ENCODE measurements around the gene MAX.

Gene MAX

DNA sequence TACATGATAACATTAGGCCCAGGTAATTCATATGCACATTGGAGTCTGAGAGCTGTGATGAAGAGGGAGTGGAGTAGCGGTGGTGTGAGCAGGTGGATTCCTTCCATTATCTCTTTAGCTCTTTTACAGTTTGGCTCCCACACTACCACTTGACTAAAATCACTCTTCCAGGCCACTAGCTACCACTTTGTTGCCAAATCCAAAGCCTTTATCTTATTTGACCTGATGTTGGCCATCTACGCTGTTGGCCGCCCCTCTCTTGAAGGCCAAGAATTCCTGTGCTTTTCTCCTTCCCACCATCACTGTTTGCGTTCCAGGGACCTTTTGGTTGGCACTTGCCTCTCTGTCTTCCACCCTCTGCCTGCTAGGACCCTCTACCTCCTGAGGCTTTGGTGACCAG, 4.0 kb upstream of the MAX start:
- H3K9me3 ChIP-seq (ENCODE audit: control insufficient read depth in 5 of 5, low read length in 5 of 5): no peaks in the 10 kb centered on the region
- no peaks in the 10 kb centered on the region for H3K36me3 ChIP-seq (ENCODE audit: control insufficient read depth in 5 of 5, insufficient read depth in 5 of 5, low read length in 5 of 5)
- no peak overlapping the region for H3K27ac ChIP-seq (ENCODE audit: low read depth, low read length)
- H3K9ac ChIP-seq (ENCODE audit: low read length in 5 of 5): no peak overlapping the region
- no peak overlapping the region for H3K4me3 ChIP-seq (ENCODE audit: low read depth in 1 of 5, low read length in 5 of 5)
- peaks cover 5 to 14% (median 7%) of the 10 kb centered on the region in 5 donors for H3K4me1 ChIP-seq (ENCODE audit: control insufficient read depth in 5 of 5, insufficient read depth in 5 of 5, low read length in 5 of 5)
- no peaks in the 10 kb centered on the region for H3K27me3 ChIP-seq (ENCODE audit: control insufficient read depth in 5 of 5, insufficient read depth in 4 of 5, low read length in 5 of 5)

DNA sequence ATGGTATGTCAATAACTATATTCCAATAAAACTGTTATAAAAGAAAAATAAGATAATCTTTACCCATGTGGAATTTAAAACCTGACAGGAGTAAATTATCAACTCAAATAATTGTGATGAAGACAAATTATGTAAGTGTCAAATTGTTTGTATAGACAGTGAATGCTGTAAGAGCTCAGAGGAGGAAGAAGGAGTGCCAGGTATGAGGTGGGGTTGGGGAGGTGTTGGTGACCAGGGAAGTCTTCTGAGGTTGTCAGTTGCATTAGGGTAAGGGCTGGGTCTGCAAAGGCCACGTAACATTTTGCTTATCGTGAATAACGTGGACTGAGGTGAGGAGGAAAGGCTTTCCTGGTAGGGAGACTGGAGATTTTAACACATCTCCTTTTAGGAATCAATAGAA, 2.5 kb upstream of the MAX start:
- Histone ChIP-seq H3K27me3 (ENCODE audit: control insufficient read depth in 5 of 5, insufficient read depth in 4 of 5, low read length in 5 of 5) (no peaks in the 10 kb centered on the region), H3K9me3 (ENCODE audit: control insufficient read depth in 5 of 5, low read length in 5 of 5) (no peaks in the 10 kb centered on the region)

DNA sequence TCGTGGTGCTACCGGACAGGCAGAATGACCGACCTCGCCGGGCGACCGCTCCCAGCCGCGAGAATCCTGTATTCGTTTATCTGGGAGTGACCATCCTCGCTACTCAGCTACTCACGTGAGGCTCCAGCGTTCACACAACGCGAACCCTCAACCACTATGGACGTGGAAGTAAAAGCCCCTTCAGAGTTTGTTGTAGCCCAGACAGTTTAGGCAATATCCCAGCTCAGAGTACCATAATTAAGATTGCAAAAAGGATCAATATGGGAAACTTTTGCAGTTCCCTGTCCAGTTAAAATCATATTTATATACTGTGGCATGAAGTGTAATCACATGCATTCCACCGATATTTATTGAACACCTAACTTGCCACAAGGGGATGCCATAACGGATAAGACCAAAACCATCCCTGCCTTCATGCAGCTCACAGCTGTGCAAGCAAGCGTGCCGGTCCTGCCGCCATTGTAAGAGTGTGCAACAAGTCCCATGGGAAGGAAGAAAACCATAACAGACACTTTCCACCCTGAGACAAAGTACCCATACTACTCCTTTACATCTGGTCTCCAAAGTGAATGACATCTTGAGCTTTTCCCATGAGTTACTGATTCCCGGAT, 938 bp upstream of the MAX start:
- H3K27ac ChIP-seq (ENCODE audit: low read depth, low read length): peak overlapping the region; percentile 60

More for the DNA sequence above, 2.5 kb upstream of the MAX start:
- Histone ChIP-seq H3K9ac (ENCODE audit: low read length in 5 of 5) (no peak overlapping the region), H3K4me1 (ENCODE audit: control insufficient read depth in 5 of 5, insufficient read depth in 5 of 5, low read length in 5 of 5) (peaks cover 9 to 24% (median 17%) of the 10 kb centered on the region in 5 donors), H3K27ac (ENCODE audit: low read depth, low read length) (no peak overlapping the region), H3K36me3 (ENCODE audit: control insufficient read depth in 5 of 5, insufficient read depth in 5 of 5, low read length in 5 of 5) (no peaks in the 10 kb centered on the region), H3K4me3 (ENCODE audit: low read depth in 1 of 5, low read length in 5 of 5) (no peak overlapping the region)

DNA sequence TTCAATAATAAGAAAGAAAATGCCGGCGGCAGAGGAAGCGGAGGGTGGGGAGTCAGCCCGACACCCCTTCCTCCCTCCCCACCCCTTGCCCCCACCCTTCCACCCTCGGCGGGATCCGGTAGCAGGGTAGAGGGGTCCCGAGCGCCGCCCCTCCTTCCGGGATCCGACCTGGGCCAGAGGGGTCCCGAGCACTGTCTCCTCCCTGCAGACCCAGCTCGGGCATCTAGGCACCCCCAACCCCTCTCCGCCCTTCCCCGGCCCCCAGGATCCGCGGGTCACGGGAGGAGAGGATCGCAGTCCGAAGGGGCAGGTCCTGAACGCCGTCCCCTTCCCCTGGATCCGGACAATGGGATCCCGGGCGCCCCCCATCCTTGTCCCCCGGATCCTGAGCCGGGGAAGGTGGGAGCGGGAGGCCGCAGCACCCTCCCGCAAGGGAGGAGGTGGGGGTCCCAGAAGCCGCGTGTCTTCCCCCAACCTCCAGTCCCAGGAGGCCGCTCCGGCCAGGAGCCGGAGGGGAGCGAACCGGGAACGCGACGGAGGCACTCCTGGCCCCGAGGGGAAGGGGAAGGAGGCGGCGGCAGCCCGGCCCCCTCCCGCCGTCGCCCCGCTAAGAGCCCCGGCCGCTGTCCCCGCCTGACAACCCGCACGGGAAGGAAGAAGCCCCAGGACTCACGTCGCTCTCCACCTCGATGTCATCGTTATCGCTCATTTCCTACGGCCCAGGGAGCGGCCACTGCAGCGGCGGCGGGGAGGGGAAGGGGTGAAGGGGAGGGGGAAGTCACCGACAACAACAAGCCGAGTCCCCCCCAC, 481 bp downstream of the MAX start:
- Histone ChIP-seq H3K4me3 (ENCODE audit: low read depth in 1 of 5, low read length in 5 of 5) (peak overlapping the region; percentile 64 to 89 (median 85)), H3K36me3 (ENCODE audit: control insufficient read depth in 5 of 5, insufficient read depth in 5 of 5, low read length in 5 of 5) (peaks cover 0 to under 1% (median 0%) of the 10 kb centered on the region in 5 donors), H3K4me1 (ENCODE audit: control insufficient read depth in 5 of 5, insufficient read depth in 5 of 5, low read length in 5 of 5) (peaks cover 16 to 45% (median 41%) of the 10 kb centered on the region in 5 donors), H3K9me3 (ENCODE audit: control insufficient read depth in 5 of 5, low read length in 5 of 5) (no peaks in the 10 kb centered on the region), H3K27me3 (ENCODE audit: control insufficient read depth in 5 of 5, insufficient read depth in 4 of 5, low read length in 5 of 5) (no peaks in the 10 kb centered on the region), H3K9ac (ENCODE audit: low read length in 5 of 5) (peak overlapping the region; percentile 16 to 96 (median 94)), H3K27ac (ENCODE audit: low read depth, low read length) (peak overlapping the region; percentile 86)

More for the DNA sequence above, 938 bp upstream of the MAX start:
- Histone ChIP-seq H3K4me1 (ENCODE audit: control insufficient read depth in 5 of 5, insufficient read depth in 5 of 5, low read length in 5 of 5) (peaks cover 10 to 31% (median 29%) of the 10 kb centered on the region in 5 donors), H3K9me3 (ENCODE audit: control insufficient read depth in 5 of 5, low read length in 5 of 5) (no peaks in the 10 kb centered on the region), H3K36me3 (ENCODE audit: control insufficient read depth in 5 of 5, insufficient read depth in 5 of 5, low read length in 5 of 5) (no peaks in the 10 kb centered on the region), H3K9ac (ENCODE audit: low read length in 5 of 5) (peak overlapping the region; percentile 48 to 78 (median 74)), H3K27me3 (ENCODE audit: control insufficient read depth in 5 of 5, insufficient read depth in 4 of 5, low read length in 5 of 5) (no peaks in the 10 kb centered on the region), H3K4me3 (ENCODE audit: low read depth in 1 of 5, low read length in 5 of 5) (peak overlapping the region; percentile 77 to 85 (median 84))

DNA sequence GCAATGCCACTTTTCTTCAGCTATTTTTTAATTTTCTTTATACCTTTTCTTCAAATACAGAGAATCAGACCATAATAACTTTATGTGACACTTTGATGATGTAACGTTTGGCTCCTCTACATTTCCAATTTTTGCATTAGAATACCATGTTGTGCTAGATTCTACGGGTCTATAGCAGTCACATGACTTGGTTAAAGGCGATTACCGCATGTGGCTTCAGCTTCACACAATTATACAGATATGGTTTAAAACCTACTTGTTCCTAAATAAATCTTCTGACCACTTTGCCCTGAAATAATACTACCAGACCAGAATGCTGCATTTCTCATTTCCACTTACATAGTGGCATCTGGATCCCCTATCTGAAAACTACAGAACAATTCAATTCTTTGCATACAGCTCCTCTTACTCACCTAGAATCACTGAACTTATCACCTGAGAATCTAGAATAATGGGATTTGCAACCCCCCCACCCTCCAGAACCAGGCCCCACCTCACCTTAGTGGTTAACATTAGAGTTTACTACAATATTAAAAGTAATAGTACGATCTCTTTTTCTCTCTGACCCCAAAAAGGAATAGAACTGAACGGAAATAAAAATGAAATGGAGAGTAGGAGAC, 1.3 kb downstream of the MAX start:
- peak overlapping the region; percentile 55 to 89 (median 85) for H3K4me3 ChIP-seq (ENCODE audit: low read depth in 1 of 5, low read length in 5 of 5)
- H3K36me3 ChIP-seq (ENCODE audit: control insufficient read depth in 5 of 5, insufficient read depth in 5 of 5, low read length in 5 of 5): peaks cover 0 to 3% (median 0%) of the 10 kb centered on the region in 5 donors
- H3K9ac ChIP-seq (ENCODE audit: low read length in 5 of 5): peak overlapping the region; percentile 21 to 74 (median 66)
- peak overlapping the region; percentile 86 for H3K27ac ChIP-seq (ENCODE audit: low read depth, low read length)
- no peaks in the 10 kb centered on the region for H3K27me3 ChIP-seq (ENCODE audit: control insufficient read depth in 5 of 5, insufficient read depth in 4 of 5, low read length in 5 of 5)
- peaks cover 16 to 53% (median 49%) of the 10 kb centered on the region in 5 donors for H3K4me1 ChIP-seq (ENCODE audit: control insufficient read depth in 5 of 5, insufficient read depth in 5 of 5, low read length in 5 of 5)
- H3K9me3 ChIP-seq (ENCODE audit: control insufficient read depth in 5 of 5, low read length in 5 of 5): no peaks in the 10 kb centered on the region

DNA sequence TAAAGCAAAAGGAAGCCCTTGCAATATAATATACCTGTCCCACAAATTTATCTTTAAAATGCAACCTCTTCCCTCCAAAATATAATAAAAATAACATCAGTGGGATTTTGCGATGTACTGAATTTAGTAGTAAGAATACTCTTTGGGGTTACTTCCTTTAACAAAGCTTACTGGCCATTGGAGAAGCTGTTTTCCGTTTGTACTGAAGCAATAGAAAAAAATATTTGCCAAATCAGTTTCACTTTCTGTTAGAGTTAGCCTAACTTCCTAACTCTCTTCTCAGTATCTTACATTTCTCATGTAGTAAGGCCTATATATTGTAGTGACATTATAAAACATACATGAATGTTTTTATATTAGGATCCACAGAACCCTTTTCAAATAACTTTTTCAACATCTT, 3.7 kb downstream of the MAX start:
- Histone ChIP-seq H3K36me3 (ENCODE audit: control insufficient read depth in 5 of 5, insufficient read depth in 5 of 5, low read length in 5 of 5) (peaks cover 3 to 10% (median 8%) of the 10 kb centered on the region in 5 donors), H3K4me3 (ENCODE audit: low read depth in 1 of 5, low read length in 5 of 5) (peak overlapping the region in 4 of 5 donors; percentile 12 to 28 (median 25)), H3K27me3 (ENCODE audit: control insufficient read depth in 5 of 5, insufficient read depth in 4 of 5, low read length in 5 of 5) (no peaks in the 10 kb centered on the region), H3K9ac (ENCODE audit: low read length in 5 of 5) (peak overlapping the region in 3 of 5 donors; percentile 35 to 44 (median 41)), H3K4me1 (ENCODE audit: control insufficient read depth in 5 of 5, insufficient read depth in 5 of 5, low read length in 5 of 5) (peaks cover 16 to 64% (median 58%) of the 10 kb centered on the region in 5 donors), H3K9me3 (ENCODE audit: control insufficient read depth in 5 of 5, low read length in 5 of 5) (no peaks in the 10 kb centered on the region), H3K27ac (ENCODE audit: low read depth, low read length) (peak overlapping the region; percentile 38)

DNA sequence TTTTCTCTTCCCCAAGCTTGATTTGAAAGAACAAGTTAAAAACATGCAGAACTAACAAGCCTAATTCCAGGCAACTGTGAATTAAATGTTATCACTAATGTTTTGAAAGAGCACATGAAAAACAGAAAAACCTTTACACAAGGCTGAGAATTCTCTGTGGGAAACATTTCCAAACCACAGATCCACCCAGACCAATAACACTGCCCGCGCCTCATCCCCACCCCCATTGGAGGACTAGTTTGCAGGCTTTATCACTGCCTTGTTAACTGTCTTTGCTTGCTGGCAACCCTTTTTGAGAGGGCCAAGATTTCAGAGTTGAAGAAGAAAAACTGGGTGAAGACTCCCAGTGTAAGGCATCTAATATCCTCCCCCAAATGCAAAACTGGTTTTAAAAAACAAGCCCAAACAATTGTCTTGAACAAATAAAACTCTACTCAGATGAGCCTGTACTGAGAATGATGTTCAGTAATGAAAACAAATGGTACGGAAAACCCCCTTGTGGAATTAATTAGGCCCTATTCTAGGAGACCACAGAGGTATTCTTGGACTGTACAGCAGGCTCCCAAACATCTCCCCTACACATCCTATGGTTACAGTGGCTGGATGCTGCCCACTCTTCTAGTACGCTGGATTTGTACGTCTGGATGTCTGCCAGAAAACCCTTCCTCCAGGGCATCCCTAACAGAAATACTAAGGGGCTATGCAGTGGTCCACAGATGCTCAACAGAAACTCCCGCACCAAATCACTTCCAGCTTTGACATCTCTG, 5.8 kb downstream of the MAX start:
- Histone ChIP-seq H3K9me3 (ENCODE audit: control insufficient read depth in 5 of 5, low read length in 5 of 5) (no peaks in the 10 kb centered on the region), H3K4me3 (ENCODE audit: low read depth in 1 of 5, low read length in 5 of 5) (no peak overlapping the region), H3K27me3 (ENCODE audit: control insufficient read depth in 5 of 5, insufficient read depth in 4 of 5, low read length in 5 of 5) (no peaks in the 10 kb centered on the region), H3K36me3 (ENCODE audit: control insufficient read depth in 5 of 5, insufficient read depth in 5 of 5, low read length in 5 of 5) (peaks cover 24 to 30% (median 28%) of the 10 kb centered on the region in 5 donors), H3K4me1 (ENCODE audit: control insufficient read depth in 5 of 5, insufficient read depth in 5 of 5, low read length in 5 of 5) (peaks cover 12 to 59% (median 51%) of the 10 kb centered on the region in 5 donors), H3K27ac (ENCODE audit: low read depth, low read length) (peak overlapping the region; percentile 49), H3K9ac (ENCODE audit: low read length in 5 of 5) (no peak overlapping the region)

DNA sequence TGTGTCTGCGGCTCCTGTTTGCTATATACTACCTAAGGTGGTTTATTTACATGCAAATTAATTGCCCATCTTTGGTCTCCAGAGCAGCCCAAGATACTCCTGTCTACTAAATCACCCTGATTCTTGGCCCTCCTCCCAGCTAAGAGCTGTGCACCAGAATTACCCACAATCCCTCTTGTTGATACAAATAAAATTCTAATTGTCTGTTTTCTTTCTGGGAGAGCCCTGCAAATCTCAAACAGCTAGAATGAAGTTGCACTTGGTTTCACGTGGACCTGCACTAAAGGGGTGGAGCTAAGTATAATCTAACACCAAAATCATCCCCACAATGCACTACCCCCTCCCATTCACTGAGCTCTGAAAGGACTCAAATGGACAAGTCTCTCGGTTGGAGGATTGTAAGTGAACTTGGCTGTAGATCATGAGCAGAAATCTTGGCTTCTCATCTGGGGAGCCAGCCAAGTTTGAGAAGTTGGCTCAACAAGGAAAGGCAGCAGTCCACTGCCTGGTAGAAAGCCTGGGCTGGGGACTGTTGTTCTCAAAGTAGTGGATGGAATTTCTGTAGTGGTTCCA, 6.6 kb downstream of the MAX start:
- Histone ChIP-seq H3K27ac (ENCODE audit: low read depth, low read length) (peak overlapping the region; percentile 49), H3K9me3 (ENCODE audit: control insufficient read depth in 5 of 5, low read length in 5 of 5) (no peaks in the 10 kb centered on the region), H3K27me3 (ENCODE audit: control insufficient read depth in 5 of 5, insufficient read depth in 4 of 5, low read length in 5 of 5) (no peaks in the 10 kb centered on the region), H3K4me1 (ENCODE audit: control insufficient read depth in 5 of 5, insufficient read depth in 5 of 5, low read length in 5 of 5) (peaks cover 9 to 57% (median 44%) of the 10 kb centered on the region in 5 donors), H3K36me3 (ENCODE audit: control insufficient read depth in 5 of 5, insufficient read depth in 5 of 5, low read length in 5 of 5) (peaks cover 29 to 36% (median 36%) of the 10 kb centered on the region in 5 donors), H3K9ac (ENCODE audit: low read length in 5 of 5) (no peak overlapping the region), H3K4me3 (ENCODE audit: low read depth in 1 of 5, low read length in 5 of 5) (no peak overlapping the region)

DNA sequence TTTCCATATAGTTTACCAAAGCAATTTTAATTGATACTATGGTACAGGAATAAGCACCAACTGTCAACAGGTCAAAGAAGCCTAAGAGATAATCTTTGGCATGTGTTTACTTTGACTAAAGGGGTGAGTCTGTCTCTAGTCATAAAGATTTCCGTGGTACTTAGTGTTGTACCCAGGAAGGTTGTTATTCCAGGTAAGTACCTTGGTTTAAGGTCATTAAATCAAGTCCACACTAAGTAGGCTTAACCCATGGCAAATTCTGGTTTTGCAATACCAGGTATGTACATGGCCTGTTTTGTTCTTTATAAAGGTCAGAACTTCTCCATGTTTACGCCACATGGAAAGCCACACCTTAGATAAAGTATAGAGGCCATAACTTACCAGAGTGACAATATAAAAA, 10.0 kb downstream of the MAX start:
- H3K27ac ChIP-seq (ENCODE audit: low read depth, low read length): no peak overlapping the region
- H3K27me3 ChIP-seq (ENCODE audit: control insufficient read depth in 5 of 5, insufficient read depth in 4 of 5, low read length in 5 of 5): no peaks in the 10 kb centered on the region
- H3K4me1 ChIP-seq (ENCODE audit: control insufficient read depth in 5 of 5, insufficient read depth in 5 of 5, low read length in 5 of 5): peaks cover 4 to 29% (median 25%) of the 10 kb centered on the region in 5 donors
- H3K4me3 ChIP-seq (ENCODE audit: low read depth in 1 of 5, low read length in 5 of 5): no peak overlapping the region
- peaks cover 57 to 70% (median 61%) of the 10 kb centered on the region in 5 donors for H3K36me3 ChIP-seq (ENCODE audit: control insufficient read depth in 5 of 5, insufficient read depth in 5 of 5, low read length in 5 of 5)
- no peak overlapping the region for H3K9ac ChIP-seq (ENCODE audit: low read length in 5 of 5)
- no peaks in the 10 kb centered on the region for H3K9me3 ChIP-seq (ENCODE audit: control insufficient read depth in 5 of 5, low read length in 5 of 5)

Measured in subcutaneous abdominal adipose tissue (tissue), 5 donors.